T-helper 1 cell (primary cell): ENCODE data around the gene DNAJC10.
"Not testable (repeated sequence)": the region's sequence is repeated elsewhere in the genome, so short reads cannot be mapped to it uniquely, and the experiment has no call there.

ENCODE experiments used
- DNase-seq, 5 donors: peaks; one replicate each; pipeline ENCODE4 v3.0.0-alpha.2; 2012 to 2020

DNAJC10 gene

GRCh38 chr2:182724656-182725055, 8.6 kb downstream of the DNAJC10 start:
- no peak for DNase-seq

- DNase-seq = no peak
These were observed 10.4 kb downstream of the DNAJC10 start for GRCh38 chr2:182726473-182726872.

DNA sequence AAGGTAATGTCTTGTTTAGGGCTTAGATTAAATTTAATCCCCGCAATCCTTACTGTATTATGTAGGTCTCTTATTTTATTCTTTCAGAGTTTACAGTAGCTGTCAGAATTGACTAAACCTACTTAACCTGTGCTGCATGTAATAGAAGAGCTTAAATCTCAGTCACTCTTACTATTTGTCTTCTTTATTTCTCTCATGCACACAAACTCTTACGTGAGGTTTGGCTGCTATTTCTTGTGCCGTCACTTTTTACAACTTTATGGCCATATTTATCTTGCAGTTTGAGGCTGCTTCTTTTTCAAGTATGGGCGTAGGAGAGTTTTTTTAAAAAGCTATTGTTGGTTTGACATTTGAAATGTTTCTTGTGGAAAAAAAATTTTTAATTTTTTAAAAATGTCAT, 12.0 kb downstream of the DNAJC10 start:
- DNase-seq = no peak

- no peak for DNase-seq
These were observed 13.8 kb downstream of the DNAJC10 start for GRCh38 chr2:182729710-182730339.

GRCh38 chr2:182730486-182730885, 14.4 kb downstream of the DNAJC10 start:
- DNase-seq = no peak

DNA sequence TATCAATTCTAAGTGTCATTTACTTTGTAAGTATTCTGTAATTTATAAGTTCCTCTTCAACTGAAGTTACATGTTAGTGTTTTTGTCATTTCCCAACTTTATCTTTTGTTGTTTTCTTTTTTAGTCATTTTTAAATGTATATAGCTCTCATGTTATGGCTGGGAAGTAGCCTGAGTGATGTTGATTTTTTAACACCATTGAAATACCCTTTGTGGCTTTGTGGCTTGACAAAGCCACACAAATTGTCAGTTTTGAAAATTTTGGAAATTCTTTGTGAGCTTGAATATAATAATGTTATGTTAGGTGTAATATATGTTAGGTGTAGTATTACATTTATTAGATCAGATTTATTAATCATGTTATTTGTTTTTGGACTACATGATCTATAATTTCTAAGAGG, 16.7 kb downstream of the DNAJC10 start:
- DNase-seq = no peak

- DNase-seq = no peak
These were observed 17.5 kb downstream of the DNAJC10 start for GRCh38 chr2:182733572-182733971.

DNA sequence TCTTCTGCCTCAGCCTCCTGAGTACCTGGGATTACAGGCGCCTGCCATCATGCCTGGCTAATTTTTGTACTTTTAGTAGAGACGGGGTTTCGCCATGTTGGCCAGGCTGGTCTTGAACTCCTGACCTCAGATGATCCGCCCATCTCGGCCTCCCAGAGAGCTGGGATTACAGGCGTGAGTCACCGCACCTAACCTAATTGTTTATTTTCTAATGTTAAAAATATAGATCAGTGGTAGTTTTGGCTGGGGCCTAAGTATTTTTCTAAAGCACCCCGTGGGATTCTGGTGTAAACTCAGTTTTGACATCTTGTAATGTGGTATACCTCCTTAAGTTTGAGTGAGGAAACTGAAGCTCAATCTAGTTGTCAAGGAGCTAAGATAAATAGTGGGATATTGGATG, 20.8 kb downstream of the DNAJC10 start:
- not testable (repeated sequence) for DNase-seq

GRCh38 chr2:182740701-182741100, 24.6 kb downstream of the DNAJC10 start:
- DNase-seq = peak in 1 of 5 donors; percentile 6

- DNase-seq = no peak
These were observed 25.6 kb downstream of the DNAJC10 start for GRCh38 chr2:182741620-182742019.

- no peak for DNase-seq
These were observed 28.4 kb downstream of the DNAJC10 start for GRCh38 chr2:182744490-182744889.

GRCh38 chr2:182745061-182745460, 29.0 kb downstream of the DNAJC10 start:
- DNase-seq = no peak

DNA sequence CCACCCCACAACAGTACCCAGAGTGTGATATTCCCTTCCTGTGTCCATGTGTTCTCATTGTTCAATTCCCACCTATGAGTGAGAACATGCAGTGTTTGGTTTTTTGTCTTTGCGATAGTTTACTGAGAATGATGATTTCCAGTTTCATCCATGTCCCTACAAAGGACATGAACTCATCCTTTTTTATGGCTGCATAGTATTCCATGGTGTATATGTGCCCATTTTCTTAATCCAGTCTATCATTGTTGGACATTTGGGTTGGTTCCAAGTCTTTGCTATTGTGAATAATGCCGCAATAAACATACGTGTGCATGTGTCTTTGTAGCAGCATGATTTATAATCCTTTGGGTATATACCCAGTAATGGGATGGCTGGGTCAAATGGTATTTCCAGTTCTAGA, 29.8 kb downstream of the DNAJC10 start:
- not testable (repeated sequence) for DNase-seq

DNA sequence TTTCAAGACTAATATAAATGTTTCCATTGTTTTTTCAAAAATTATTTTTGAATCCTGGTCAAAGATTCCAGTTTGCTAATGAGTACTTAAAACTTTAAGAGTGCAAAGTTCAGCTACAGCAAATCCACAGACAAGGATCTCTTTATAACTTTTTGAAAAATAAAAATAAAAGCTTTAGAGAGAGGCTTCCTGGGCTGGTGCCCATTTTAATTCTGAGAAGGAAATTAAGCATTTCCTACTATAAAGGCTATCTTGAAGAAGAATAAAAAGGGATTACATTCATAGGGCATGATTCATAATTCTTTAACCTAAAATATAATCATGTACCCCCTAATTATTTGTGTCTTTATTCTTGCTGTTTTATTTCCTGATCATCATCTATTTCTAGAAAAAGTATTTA, 38.2 kb downstream of the DNAJC10 start:
- DNase-seq = no peak

DNA sequence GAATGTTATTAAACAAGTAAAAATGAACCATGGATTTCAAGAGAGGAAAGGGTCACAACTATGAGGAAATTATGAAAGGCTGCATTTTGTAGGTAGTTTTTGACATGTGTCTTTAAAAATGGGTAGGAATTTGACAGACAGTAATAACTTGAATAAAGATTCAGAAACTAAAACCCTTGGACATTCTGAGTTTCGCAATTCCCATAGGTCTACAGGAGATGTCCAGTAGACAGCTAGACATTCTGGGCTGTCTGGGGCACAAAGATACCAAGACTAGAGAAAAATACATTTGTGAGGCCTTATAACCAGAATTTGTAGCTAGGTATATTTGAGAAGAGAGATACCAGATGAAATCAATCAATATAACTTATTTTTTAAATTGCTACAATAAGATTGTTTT, 42.3 kb downstream of the DNAJC10 start:
- DNase-seq = no peak

- no peak for DNase-seq
These were observed 45.8 kb downstream of the DNAJC10 start for GRCh38 chr2:182761903-182762302.

DNA sequence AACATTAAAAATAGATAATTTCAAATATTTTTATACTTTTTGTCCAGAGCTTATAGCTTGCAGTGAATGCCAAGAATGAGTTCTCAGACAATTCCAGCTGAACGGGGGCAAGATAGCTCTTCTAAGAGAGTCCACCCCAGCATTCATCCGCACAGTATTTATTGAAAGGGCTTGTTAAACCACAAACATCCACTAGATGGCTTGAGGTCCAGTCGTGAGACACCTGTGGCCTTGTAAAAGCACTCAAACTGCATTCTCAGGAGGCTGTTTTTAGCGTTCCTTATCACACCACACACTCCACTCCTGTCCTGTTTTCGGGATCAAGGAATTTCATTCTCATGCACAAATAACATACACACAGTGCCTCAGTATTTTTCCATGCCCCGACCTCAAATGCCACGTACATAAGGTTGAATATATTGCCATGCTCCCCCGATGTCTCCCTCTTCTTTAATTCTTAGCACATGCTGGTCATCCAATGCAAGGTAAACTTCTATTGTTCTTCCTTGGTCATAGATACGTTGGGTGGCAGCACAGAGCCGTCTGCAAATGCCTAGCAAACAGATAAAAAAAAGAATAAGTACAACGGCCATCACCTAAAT, 47.4 kb downstream of the DNAJC10 start:
- no peak for DNase-seq

- DNase-seq = no peak
These were observed 50.6 kb downstream of the DNAJC10 start for GRCh38 chr2:182766626-182767025.

DNA sequence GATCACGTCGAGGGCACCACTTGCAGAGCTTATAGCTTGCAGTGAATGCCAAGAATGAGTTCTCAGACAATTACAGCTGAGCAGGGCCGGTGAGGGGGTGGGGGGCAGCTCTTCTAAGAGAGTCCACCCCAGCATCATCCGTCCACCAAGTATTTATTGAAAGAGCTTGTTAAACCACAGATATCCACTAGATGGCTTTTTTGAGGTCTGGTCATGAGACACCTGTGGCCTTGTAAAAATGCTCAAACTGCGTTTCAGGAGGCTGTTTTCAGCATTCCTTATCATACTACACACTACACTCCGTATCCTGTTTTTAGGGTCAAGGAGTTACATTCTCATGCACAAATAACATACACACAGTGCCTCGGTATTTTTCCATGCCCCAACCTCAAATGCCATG, 51.5 kb downstream of the DNAJC10 start:
- DNase-seq = no peak

- not testable (repeated sequence) for DNase-seq
These were observed 52.9 kb downstream of the DNAJC10 start for GRCh38 chr2:182768950-182769349.

GRCh38 chr2:182779323-182779722, 63.3 kb downstream of the DNAJC10 start:
- no peak for DNase-seq

GRCh38 chr2:182781099-182781498, 65.0 kb downstream of the DNAJC10 start:
- DNase-seq = not testable (repeated sequence)

DNA sequence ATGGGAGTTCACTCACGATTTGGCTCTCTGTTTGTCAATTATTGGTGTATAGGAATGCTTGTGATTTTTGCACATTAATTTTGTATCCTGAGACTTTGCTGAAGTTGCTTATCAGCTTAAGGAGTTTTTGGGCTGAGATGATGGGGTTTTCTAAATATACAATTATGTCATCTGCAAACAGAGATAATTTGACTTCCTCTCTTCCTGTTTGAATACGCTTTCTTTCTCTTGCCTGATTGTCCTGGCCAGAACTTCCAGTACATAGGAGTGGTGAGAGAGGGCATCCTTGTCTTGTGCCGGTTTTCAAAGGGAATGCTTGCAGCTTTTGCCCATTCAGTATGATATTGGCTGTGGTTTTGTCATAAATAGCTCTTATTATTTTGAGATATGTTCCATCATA, 66.6 kb downstream of the DNAJC10 start:
- not testable (repeated sequence) for DNase-seq

- no peak for DNase-seq
These were observed 68.1 kb downstream of the DNAJC10 start for GRCh38 chr2:182784058-182784706.
